DOHH2 (cell line): ENCODE data around the gene EDN3.

Source experiments
- CTCF ChIP-seq: fragments of 200-600 bp; sonication (generic); IDR thresholded peaks from one replicate; pipeline ENCODE4 v1.5.1; 2014; ENCODE audit warnings: antibody characterized with exemption, mild to moderate bottlenecking, low read depth, low read length; ENCODE audit not compliant: poor library complexity, severe bottlenecking
- EZH2phosphoT487 ChIP-seq: fragments of 200-600 bp; sonication (generic); IDR thresholded peaks from 2 replicates; pipeline ENCODE4 v1.6.1; 2017; ENCODE audit warnings: borderline replicate concordance, mild to moderate bottlenecking, antibody characterized with exemption, low read length, moderate library complexity, mixed read lengths

DNA sequence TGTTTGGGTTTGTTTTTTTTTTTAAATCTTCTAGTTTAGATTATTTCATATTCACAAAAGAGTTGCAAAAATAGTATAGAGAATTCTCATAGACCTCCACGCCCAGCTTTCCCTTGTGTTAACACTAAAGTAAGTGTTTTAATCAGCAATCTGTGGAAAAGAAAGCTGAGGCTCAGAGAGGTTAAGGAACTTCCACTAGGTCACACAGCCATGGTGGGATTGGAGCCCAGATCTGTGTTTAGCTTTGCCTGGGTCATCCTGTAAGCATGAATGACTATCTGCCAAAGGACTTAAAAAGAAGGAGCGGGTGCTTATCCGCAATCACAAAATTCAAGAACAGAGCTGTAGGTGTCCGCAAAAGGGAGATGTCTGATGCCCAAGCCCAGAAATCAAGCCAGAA lies 60.5 kb downstream of the EDN3 start:
- no peak for TF ChIP-seq CTCF
- TF ChIP-seq EZH2phosphoT487: no peak
